OCI-LY3 (cell line): ENCODE measurements around the gene ZRANB1.

Experiments used
- H2AFZ ChIP-seq: fragments of 200-600, 300-600 bp; shearing (Covaris generic); 2 replicates; pipeline ENCODE4 v1.6.0; 2014; ENCODE audit warnings: antibody characterized with exemption, low read depth, low read length
- H3K27ac ChIP-seq: fragments of 200-600, 300-600 bp; sonication (generic); 2 replicates; pipeline ENCODE4 v1.5.1; 2014; ENCODE audit warnings: mild to moderate bottlenecking, low read length, moderate library complexity, mixed read lengths
- H3K27me3 ChIP-seq: fragments of 200-600, 300-600 bp; sonication (generic); 2 replicates; pipeline ENCODE4 v1.6.1; 2014; ENCODE audit warnings: low read depth, low read length, mixed read lengths
- H3K36me3 ChIP-seq: fragments of 200-600, 300-600 bp; sonication (generic); replicated peaks from 2 replicates; pipeline ENCODE3; 2014; ENCODE audit warnings: low read depth, low read length, mixed read lengths
- H3K4me1 ChIP-seq: fragments of 300-600, 200-600 bp; sonication (generic); 2 replicates; pipeline ENCODE4 v1.6.1; 2014; ENCODE audit warnings: low read length, mixed read lengths
- H3K4me2 ChIP-seq: fragments of 200-600, 300-600 bp; sonication (generic); 2 replicates; pipeline ENCODE4 v1.6.1; 2014; ENCODE audit warnings: low read length, mixed read lengths
- H3K4me3 ChIP-seq: fragments of 300-600, 200-600 bp; sonication (generic); 2 replicates; pipeline ENCODE4 v1.5.1; 2014; ENCODE audit warnings: antibody characterized with exemption, mild to moderate bottlenecking, low read length, moderate library complexity
- H3K79me2 ChIP-seq: fragments of 300-600, 200-600 bp; shearing (Covaris generic); 2 replicates; pipeline ENCODE4 v1.6.1; 2014; ENCODE audit warnings: mild to moderate bottlenecking, low read length, mixed read lengths
- H3K9ac ChIP-seq: fragments of 300-600, 200-600 bp; shearing (Covaris generic); 2 replicates; pipeline ENCODE4 v1.6.0; 2014; ENCODE audit warnings: mild to moderate bottlenecking, low read length, moderate library complexity
- H3K9me3 ChIP-seq: fragments of 200-600, 300-600 bp; shearing (Covaris generic); 2 replicates; pipeline ENCODE4 v1.6.1; 2014; ENCODE audit warnings: low read length, mixed read lengths; ENCODE audit not compliant: insufficient read depth
- H4K20me1 ChIP-seq: fragments of 200-600, 300-600 bp; sonication (generic); 2 replicates; pipeline ENCODE4 v1.6.1; 2016; ENCODE audit warnings: low read length, mixed read lengths; ENCODE audit not compliant: insufficient read depth
- CTCF ChIP-seq: fragments of 200-600, 300-600 bp; sonication (generic); IDR thresholded peaks from 2 replicates; pipeline ENCODE4 v1.5.1; 2014; ENCODE audit warnings: antibody characterized with exemption, low read length, low read depth
- EZH2phosphoT487 ChIP-seq: fragments of 200-600 bp; shearing (Covaris generic); IDR thresholded peaks from 2 replicates; pipeline ENCODE4 v1.6.1; 2018; ENCODE audit warnings: antibody characterized with exemption, mixed run types, low read depth

The ZRANB1 gene

DNA sequence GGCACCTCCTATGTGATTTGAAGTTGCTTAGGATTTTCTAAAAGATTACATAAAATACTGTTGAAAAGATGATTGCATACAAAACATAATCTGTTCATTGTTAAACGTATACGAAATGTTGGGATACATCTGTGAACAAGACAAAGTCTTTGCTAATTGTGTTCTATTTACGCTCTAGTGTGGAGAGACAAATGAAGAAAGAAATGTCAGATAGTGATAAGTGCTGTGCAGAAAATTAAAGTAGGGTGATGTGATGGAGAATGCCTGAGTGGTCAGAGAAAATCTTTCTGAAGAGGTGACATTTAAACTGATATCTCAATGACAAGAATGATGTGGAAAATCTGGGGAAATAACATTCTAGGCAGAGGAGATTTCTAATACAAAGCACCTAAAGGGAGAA is 13.4 kb upstream of the ZRANB1 start:
- H3K27ac ChIP-seq = no peak overlapping the region
- TF ChIP-seq CTCF = no peak
- no peak for TF ChIP-seq EZH2phosphoT487
- no peak overlapping the region for H3K4me3 ChIP-seq
- H3K4me1 ChIP-seq = peaks cover 6% of the 10 kb centered on the region
- no peak overlapping the region for H2AFZ ChIP-seq
- no peak overlapping the region for H3K9ac ChIP-seq
- no peaks in the 10 kb centered on the region for H3K36me3 ChIP-seq
- H3K27me3 ChIP-seq = no peaks in the 10 kb centered on the region
- H3K79me2 ChIP-seq = peaks cover 87% of the 10 kb centered on the region
- no peaks in the 10 kb centered on the region for H3K9me3 ChIP-seq
- H4K20me1 ChIP-seq = peaks cover 39% of the 10 kb centered on the region
- H3K4me2 ChIP-seq = no peak overlapping the region

DNA sequence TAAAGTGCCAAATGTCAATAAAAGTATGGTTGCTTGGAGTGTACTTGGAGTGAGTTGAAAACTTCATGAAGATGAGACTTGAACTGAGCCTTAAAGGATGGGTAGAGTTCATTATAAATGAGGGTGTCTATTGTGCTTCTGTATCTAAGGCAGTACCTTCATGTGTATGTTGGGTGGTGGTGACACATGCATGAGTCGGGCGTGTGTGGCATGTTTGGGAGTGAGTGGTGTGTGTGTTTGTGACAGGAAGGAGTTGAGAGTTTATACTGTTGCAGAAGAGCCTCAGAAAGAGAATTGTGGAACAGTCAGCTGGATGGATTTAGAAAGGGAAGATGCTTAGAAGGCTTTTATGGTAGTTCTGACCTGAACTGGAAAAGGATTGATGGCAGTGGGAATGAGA is 6.0 kb upstream of the ZRANB1 start:
- Histone ChIP-seq H3K9ac (no peak overlapping the region), H3K27me3 (no peaks in the 10 kb centered on the region), H3K4me1 (no peaks in the 10 kb centered on the region), H3K36me3 (no peaks in the 10 kb centered on the region), H3K9me3 (no peaks in the 10 kb centered on the region), H4K20me1 (peaks cover 35% of the 10 kb centered on the region), H3K4me3 (no peak overlapping the region), H3K4me2 (no peak overlapping the region), H3K27ac (no peak overlapping the region), H2AFZ (no peak overlapping the region), H3K79me2 (peaks cover 85% of the 10 kb centered on the region)
- TF ChIP-seq EZH2phosphoT487 (no peak), CTCF (no peak)

DNA sequence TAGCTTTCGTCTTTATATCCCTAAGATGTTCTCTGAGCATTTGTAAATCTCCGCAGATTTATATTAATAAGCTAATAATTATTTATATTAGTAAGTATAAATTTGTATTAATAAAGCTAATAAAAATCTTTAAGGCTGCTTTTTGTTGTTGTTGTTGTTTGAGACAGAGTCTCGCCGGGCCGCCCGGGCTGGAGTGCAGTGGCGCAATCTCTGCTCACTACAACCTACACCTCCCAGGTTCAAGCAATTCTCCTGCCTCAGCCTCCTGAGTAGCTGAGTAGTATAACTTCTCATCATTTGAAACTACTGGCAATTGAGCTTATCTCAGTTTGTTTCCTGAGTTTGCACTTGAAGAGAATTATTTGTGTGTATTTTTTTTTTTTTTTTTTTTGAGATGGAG is 5.1 kb upstream of the ZRANB1 start:
- no peak overlapping the region for H3K4me2 ChIP-seq
- H3K27ac ChIP-seq = no peak overlapping the region
- H2AFZ ChIP-seq = no peak overlapping the region
- peaks cover 35% of the 10 kb centered on the region for H4K20me1 ChIP-seq
- H3K27me3 ChIP-seq = no peaks in the 10 kb centered on the region
- H3K4me3 ChIP-seq = no peak overlapping the region
- no peaks in the 10 kb centered on the region for H3K9me3 ChIP-seq
- no peaks in the 10 kb centered on the region for H3K36me3 ChIP-seq
- H3K79me2 ChIP-seq = peaks cover 80% of the 10 kb centered on the region
- no peaks in the 10 kb centered on the region for H3K4me1 ChIP-seq
- no peak overlapping the region for H3K9ac ChIP-seq
- TF ChIP-seq CTCF (no peak), EZH2phosphoT487 (no peak)

DNA sequence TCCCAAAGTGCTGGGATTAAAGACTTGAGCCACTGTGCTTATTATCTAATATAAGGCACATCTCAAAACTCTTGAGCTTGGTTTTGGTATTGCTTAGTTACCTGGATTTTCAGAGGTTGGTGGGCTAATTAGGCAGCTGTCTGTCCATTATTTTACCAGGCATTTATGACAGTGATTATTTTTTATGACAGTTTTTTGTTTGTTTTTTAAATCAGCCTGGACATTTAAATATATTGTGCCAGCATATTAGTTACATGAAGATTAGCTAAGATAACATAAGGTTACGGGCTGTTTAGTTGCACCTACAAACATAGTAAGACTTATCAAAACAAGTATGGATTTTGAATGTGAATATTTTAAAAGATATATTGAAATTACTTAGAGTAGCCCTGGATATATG is 2.6 kb upstream of the ZRANB1 start:
- peaks cover 50% of the 10 kb centered on the region for H4K20me1 ChIP-seq
- H3K9ac ChIP-seq = no peak overlapping the region
- no peak overlapping the region for H2AFZ ChIP-seq
- no peaks in the 10 kb centered on the region for H3K27me3 ChIP-seq
- TF ChIP-seq CTCF (no peak), EZH2phosphoT487 (no peak)
- H3K4me1 ChIP-seq = no peaks in the 10 kb centered on the region
- H3K36me3 ChIP-seq = no peaks in the 10 kb centered on the region
- H3K4me2 ChIP-seq = no peak overlapping the region
- H3K9me3 ChIP-seq = no peaks in the 10 kb centered on the region
- no peak overlapping the region for H3K27ac ChIP-seq
- no peak overlapping the region for H3K4me3 ChIP-seq
- peaks cover 84% of the 10 kb centered on the region for H3K79me2 ChIP-seq
